ENCODE measurements around the gene CHRM4.

- TF ChIP-seq CTCF (IDR thresholded peaks at IDR 0.05) = no peak
- no peak for TF ChIP-seq POLR2A (IDR thresholded peaks at IDR 0.05)
Observed at GRCh38 chr11:46341454-46341853, 50.1 kb downstream of the CHRM4 start.
